T-helper 2 cell (primary cell): ENCODE measurements around the gene PROC.
A peak's percentile ranks its signal among the peaks of the same experiment; 100 is the strongest.

Experiments used
- DNase-seq, 5 experiments: peaks; one replicate each; pipeline versions ENCODE4 v3.0.0 to v3.0.0-alpha.2; 2012 to 2022

The PROC gene

DNA sequence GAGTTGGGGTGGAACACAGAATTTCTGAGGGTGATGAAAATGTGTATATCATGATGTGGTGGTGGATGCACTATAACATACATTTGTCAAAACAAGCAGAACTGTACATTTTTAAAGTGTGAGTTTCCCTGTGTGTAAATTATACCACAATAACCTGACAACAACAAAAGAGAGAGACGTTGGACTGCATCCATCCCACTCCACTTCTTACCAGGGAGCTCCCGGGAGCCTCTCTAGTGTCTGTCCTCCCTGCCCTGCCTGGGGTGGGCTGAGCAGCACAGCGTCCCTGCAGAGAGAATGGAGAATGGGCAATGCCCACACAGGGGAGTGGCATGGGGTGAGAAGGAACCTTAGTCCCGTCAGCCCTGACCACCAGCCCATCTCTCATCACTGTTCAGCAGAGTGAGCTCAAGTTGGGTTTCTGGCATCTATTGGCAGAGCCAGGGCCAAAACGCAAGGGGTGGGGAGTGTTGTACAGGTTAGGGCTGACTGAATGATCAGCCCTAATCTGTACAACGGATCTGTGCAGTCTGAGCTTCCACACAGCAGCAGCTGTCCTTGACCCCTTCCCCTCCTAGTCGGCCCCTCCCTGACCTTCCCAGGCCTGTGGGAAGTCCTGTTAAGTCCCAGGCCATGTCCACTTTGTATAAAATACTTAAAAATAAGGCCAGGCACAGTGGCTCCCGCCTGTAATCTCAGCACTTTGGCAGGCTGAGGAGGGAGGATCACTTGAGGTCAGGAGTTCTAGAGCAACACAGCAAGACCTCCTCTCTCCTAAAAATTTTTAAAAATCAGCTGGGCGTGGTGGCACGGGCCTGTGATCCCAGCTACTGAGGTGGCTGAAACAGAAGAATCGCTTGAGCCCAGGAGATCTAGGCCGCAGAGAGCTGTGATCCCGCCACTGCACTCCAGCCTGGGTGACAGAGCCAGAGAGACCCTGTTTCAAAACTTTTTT, 3.3 kb upstream of the PROC start:
- no peak for DNase-seq

DNA sequence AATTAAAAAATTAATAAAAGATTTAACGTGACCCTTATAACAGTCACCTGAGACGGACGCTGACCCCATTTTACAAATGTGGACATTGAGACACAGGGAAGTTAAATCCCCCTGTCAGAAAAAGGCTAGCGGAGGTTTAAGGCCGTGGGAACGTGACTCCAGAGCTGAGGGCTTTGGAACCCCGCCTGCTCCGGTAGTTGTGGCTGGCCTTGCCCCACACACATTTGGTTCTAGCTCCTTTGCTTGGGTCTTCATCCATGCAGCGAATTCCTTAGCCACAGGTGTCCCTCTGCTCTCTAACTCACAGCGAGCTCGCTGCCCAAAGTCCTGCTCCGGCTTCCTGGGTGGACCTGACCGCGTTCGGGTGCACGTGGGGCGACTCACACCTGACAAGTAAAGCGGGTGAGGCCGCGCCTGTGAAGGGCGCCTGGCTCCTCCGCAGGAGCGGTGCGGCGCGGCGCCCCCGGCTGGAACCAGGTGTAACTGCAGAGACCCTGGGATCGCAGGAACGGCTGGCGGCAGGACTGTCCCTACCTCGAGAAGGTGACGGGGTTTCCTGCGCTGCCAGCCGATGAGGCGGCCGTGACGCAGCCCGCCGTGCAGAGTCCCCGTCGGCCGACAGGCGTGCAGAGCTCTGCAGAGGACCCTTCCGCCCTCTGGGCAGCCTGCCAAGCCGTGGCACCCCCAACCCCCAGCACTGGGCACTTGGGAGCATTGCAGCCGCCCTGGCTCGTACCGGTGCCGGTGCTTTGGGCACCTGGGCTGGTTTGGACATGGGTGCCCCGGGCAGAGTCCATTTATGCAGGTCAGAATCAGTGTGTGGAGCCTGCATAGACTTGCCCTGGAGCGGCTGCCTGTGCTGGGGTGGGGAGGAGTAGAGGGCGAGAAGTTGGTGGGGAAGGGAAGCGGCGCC, 2.4 kb upstream of the PROC start:
- DNase-seq: peak; percentile 63 to 86 (median 77)

DNA sequence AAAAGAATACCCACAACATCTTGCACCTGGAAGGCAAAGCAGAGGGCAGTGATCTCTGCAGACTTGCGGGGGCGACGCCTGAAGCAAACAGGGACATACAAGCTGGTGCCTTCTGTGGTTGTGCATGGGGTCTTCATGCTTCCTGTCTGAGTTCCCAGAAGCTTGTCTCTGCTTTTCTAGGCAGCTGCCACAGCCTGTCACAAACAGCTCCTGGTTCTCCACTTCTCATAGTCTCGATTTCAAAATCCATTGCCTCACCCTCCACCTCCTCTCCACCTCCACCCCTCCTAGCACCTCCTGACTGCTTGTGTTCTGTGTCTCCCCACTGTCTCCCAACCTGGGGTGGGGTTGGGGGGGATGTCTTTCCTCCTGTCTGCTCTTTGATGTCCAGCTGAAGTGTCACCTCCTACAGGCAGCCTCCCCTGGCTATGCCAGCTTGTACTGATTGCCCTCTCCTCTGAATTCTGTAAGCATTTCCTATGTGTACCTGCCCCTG, 1.7 kb upstream of the PROC start:
- DNase-seq: peak in 1 of 5 experiments; percentile 19

DNA sequence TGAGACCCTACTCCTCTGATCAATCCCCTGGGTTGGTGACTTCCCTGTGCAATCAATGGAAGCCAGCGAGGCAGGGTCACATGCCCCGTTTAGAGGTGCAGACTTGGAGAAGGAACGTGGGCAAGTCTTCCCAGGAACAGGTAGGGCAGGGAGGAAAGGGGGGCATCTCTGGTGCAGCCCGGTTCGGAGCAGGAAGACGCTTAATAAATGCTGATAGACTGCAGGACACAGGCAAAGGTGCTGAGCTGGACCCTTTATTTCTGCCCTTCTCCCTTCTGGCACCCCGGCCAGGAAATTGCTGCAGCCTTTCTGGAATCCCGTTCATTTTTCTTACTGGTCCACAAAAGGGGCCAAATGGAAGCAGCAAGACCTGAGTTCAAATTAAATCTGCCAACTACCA, 821 bp upstream of the PROC start:
- DNase-seq: no peak

DNA sequence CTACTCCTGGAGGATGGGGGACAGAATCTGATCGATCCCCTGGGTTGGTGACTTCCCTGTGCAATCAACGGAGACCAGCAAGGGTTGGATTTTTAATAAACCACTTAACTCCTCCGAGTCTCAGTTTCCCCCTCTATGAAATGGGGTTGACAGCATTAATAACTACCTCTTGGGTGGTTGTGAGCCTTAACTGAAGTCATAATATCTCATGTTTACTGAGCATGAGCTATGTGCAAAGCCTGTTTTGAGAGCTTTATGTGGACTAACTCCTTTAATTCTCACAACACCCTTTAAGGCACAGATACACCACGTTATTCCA, 844 bp downstream of the PROC start:
- no peak for DNase-seq

DNA sequence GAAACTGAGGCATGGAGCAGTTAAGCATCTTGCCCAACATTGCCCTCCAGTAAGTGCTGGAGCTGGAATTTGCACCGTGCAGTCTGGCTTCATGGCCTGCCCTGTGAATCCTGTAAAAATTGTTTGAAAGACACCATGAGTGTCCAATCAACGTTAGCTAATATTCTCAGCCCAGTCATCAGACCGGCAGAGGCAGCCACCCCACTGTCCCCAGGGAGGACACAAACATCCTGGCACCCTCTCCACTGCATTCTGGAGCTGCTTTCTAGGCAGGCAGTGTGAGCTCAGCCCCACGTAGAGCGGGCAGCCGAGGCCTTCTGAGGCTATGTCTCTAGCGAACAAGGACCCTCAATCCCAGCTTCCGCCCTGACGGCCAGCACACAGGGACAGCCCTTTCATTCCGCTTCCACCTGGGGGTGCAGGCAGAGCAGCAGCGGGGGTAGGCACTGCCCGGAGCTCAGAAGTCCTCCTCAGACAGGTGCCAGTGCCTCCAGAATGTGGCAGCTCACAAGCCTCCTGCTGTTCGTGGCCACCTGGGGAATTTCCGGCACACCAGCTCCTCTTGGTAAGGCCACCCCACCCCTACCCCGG, 1.3 kb downstream of the PROC start:
- no peak for DNase-seq

DNA sequence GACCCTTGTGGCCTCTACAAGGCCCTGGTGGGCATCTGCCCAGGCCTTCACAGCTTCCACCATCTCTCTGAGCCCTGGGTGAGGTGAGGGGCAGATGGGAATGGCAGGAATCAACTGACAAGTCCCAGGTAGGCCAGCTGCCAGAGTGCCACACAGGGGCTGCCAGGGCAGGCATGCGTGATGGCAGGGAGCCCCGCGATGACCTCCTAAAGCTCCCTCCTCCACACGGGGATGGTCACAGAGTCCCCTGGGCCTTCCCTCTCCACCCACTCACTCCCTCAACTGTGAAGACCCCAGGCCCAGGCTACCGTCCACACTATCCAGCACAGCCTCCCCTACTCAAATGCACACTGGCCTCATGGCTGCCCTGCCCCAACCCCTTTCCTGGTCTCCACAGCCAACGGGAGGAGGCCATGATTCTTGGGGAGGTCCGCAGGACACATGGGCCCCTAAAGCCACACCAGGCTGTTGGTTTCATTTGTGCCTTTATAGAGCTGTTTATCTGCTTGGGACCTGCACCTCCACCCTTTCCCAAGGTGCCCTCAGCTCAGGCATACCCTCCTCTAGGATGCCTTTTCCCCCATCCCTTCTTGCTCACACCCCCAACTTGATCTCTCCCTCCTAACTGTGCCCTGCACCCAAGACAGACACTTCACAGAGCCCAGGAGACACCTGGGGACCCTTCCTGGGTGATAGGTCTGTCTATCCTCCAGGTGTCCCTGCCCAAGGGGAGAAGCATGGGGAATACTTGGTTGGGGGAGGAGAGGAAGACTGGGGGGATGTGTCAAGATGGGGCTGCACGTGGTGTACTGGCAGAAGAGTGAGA, 2.0 kb downstream of the PROC start:
- DNase-seq: no peak

DNA sequence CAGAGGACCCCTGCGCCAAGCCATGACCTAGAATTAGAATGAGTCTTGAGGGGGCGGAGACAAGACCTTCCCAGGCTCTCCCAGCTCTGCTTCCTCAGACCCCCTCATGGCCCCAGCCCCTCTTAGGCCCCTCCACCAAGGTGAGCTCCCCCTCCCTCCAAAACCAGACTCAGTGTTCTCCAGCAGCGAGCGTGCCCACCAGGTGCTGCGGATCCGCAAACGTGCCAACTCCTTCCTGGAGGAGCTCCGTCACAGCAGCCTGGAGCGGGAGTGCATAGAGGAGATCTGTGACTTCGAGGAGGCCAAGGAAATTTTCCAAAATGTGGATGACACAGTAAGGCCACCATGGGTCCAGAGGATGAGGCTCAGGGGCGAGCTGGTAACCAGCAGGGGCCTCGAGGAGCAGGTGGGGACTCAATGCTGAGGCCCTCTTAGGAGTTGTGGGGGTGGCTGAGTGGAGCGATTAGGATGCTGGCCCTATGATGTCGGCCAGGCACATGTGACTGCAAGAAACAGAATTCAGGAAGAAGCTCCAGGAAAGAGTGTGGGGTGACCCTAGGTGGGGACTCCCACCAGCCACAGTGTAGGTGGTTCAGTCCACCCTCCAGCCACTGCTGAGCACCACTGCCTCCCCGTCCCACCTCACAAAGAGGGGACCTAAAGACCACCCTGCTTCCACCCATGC, 3.0 kb downstream of the PROC start:
- no peak for DNase-seq

DNA sequence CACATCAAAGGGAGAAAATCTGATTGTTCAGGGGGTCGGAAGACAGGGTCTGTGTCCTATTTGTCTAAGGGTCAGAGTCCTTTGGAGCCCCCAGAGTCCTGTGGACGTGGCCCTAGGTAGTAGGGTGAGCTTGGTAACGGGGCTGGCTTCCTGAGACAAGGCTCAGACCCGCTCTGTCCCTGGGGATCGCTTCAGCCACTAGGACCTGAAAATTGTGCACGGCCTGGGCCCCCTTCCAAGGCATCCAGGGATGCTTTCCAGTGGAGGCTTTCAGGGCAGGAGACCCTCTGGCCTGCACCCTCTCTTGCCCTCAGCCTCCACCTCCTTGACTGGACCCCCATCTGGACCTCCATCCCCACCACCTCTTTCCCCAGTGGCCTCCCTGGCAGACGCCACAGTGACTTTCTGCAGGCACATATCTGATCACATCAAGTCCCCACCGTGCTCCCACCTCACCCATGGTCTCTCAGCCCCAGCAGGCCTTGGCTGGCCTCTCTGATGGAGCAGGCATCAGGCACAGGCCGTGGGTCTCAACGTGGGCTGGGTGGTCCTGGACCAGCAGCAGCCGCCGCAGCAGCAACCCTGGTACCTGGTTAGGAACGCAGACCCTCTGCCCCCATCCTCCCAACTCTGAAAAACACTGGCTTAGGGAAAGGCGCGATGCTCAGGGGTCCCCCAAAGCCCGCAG, 3.8 kb downstream of the PROC start:
- no peak for DNase-seq

DNA sequence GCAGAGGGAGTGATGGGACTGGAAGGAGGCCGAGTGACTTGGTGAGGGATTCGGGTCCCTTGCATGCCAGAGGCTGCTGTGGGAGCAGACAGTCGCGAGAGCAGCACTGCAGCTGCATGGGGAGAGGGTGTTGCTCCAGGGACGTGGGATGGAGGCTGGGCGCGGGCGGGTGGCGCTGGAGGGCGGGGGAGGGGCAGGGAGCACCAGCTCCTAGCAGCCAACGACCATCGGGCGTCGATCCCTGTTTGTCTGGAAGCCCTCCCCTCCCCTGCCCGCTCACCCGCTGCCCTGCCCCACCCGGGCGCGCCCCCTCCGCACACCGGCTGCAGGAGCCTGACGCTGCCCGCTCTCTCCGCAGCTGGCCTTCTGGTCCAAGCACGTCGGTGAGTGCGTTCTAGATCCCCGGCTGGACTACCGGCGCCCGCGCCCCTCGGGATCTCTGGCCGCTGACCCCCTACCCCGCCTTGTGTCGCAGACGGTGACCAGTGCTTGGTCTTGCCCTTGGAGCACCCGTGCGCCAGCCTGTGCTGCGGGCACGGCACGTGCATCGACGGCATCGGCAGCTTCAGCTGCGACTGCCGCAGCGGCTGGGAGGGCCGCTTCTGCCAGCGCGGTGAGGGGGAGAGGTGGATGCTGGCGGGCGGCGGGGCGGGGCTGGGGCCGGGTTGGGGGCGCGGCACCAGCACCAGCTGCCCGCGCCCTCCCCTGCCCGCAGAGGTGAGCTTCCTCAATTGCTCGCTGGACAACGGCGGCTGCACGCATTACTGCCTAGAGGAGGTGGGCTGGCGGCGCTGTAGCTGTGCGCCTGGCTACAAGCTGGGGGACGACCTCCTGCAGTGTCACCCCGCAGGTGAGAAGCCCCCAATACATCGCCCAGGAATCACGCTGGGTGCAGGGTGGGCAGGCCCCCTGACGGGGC, 4.6 kb downstream of the PROC start:
- peak in 1 of 5 experiments; percentile 56 for DNase-seq

DNA sequence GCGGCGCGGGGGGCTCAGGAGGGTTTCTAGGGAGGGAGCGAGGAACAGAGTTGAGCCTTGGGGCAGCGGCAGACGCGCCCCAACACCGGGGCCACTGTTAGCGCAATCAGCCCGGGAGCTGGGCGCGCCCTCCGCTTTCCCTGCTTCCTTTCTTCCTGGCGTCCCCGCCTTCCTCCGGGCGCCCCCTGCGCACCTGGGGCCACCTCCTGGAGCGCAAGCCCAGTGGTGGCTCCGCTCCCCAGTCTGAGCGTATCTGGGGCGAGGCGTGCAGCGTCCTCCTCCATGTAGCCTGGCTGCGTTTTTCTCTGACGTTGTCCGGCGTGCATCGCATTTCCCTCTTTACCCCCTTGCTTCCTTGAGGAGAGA, 5.2 kb downstream of the PROC start:
- no peak for DNase-seq

DNA sequence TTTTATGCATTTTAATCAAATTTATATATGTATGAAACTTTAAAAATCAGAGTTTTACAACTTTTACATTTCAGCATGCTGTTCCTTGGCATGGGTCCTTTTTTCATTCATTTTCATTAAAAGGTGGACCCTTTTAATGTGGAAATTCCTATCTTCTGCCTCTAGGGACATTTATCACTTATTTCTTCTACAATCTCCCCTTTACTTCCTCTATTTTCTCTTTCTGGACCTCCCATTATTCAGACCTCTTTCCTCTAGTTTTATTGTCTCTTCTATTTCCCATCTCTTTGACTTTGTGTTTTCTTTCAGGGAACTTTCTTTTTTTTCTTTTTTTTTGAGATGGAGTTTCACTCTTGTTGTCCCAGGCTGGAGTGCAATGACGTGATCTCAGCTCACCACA, 5.7 kb downstream of the PROC start:
- DNase-seq: no peak

DNA sequence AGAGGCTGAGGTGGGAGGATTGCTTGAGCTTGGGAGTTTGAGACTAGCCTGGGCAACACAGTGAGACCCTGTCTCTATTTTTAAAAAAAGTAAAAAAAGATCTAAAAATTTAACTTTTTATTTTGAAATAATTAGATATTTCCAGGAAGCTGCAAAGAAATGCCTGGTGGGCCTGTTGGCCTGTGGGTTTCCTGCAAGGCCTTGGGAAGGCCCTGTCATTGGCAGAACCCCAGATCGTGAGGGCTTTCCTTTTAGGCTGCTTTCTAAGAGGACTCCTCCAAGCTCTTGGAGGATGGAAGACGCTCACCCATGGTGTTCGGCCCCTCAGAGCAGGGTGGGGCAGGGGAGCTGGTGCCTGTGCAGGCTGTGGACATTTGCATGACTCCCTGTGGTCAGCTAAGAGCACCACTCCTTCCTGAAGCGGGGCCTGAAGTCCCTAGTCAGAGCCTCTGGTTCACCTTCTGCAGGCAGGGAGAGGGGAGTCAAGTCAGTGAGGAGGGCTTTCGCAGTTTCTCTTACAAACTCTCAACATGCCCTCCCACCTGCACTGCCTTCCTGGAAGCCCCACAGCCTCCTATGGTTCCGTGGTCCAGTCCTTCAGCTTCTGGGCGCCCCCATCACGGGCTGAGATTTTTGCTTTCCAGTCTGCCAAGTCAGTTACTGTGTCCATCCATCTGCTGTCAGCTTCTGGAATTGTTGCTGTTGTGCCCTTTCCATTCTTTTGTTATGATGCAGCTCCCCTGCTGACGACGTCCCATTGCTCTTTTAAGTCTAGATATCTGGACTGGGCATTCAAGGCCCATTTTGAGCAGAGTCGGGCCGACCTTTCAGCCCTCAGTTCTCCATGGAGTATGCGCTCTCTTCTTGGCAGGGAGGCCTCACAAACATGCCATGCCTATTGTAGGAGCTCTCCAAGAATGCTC, 6.6 kb downstream of the PROC start:
- no peak for DNase-seq

DNA sequence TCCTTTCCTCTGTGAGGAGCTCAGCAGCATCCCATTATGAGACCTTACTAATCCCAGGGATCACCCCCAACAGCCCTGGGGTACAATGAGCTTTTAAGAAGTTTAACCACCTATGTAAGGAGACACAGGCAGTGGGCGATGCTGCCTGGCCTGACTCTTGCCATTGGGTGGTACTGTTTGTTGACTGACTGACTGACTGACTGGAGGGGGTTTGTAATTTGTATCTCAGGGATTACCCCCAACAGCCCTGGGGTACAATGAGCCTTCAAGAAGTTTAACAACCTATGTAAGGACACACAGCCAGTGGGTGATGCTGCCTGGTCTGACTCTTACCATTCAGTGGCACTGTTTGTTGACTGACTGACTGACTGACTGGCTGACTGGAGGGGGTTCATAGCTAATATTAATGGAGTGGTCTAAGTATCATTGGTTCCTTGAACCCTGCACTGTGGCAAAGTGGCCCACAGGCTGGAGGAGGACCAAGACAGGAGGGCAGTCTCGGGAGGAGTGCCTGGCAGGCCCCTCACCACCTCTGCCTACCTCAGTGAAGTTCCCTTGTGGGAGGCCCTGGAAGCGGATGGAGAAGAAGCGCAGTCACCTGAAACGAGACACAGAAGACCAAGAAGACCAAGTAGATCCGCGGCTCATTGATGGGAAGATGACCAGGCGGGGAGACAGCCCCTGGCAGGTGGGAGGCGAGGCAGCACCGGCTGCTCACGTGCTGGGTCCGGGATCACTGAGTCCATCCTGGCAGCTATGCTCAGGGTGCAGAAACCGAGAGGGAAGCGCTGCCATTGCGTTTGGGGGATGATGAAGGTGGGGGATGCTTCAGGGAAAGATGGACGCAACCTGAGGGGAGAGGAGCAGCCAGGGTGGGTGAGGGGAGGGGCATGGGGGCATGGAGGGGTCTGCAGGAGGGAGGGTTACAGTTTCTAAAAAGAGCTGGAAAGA, 7.6 kb downstream of the PROC start:
- DNase-seq: no peak

DNA sequence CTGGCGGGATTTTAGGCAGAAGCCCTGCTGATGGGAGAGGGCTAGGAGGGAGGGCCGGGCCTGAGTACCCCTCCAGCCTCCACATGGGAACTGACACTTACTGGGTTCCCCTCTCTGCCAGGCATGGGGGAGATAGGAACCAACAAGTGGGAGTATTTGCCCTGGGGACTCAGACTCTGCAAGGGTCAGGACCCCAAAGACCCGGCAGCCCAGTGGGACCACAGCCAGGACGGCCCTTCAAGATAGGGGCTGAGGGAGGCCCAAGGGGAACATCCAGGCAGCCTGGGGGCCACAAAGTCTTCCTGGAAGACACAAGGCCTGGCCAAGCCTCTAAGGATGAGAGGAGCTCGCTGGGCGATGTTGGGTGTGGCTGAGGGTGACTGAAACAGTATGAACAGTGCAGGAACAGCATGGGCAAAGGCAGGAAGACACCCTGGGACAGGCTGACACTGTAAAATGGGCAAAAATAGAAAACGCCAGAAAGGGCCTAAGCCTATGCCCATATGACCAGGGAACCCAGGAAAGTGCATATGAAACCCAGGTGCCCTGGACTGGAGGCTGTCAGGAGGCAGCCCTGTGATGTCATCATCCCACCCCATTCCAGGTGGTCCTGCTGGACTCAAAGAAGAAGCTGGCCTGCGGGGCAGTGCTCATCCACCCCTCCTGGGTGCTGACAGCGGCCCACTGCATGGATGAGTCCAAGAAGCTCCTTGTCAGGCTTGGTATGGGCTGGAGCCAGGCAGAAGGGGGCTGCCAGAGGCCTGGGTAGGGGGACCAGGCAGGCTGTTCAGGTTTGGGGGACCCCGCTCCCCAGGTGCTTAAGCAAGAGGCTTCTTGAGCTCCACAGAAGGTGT, 8.5 kb downstream of the PROC start:
- no peak for DNase-seq

DNA sequence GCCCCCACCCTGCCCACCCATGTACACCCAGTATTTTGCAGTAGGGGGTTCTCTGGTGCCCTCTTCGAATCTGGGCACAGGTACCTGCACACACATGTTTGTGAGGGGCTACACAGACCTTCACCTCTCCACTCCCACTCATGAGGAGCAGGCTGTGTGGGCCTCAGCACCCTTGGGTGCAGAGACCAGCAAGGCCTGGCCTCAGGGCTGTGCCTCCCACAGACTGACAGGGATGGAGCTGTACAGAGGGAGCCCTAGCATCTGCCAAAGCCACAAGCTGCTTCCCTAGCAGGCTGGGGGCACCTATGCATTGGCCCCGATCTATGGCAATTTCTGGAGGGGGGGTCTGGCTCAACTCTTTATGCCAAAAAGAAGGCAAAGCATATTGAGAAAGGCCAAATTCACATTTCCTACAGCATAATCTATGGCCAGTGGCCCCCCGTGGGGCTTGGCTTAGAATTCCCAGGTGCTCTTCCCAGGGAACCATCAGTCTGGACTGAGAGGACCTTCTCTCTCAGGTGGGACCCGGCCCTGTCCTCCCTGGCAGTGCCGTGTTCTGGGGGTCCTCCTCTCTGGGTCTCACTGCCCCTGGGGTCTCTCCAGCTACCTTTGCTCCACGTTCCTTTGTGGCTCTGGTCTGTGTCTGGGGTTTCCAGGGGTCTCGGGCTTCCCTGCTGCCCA, 9.3 kb downstream of the PROC start:
- DNase-seq: no peak
